CD4-positive, alpha-beta T cell treated with Interleukin-1 beta for 1 hour (primary cell): Measurements from ENCODE around the gene SH3TC1.

Experiments used
- DNase-seq, 2 donors: peaks; one replicate each; pipeline ENCODE4 v3.0.0-alpha.2; 2020 to 2022

Gene SH3TC1

GRCh38 chr4:8233672-8234484 is 34.8 kb downstream of the SH3TC1 start:
- no peak for DNase-seq

GRCh38 chr4:8234715-8235114 is 35.6 kb downstream of the SH3TC1 start:
- DNase-seq, result no peak

- no peak for DNase-seq
Observed at GRCh38 chr4:8235224-8235623, 36.1 kb downstream of the SH3TC1 start.

GRCh38 chr4:8235686-8236085 is 36.6 kb downstream of the SH3TC1 start:
- no peak for DNase-seq

DNA sequence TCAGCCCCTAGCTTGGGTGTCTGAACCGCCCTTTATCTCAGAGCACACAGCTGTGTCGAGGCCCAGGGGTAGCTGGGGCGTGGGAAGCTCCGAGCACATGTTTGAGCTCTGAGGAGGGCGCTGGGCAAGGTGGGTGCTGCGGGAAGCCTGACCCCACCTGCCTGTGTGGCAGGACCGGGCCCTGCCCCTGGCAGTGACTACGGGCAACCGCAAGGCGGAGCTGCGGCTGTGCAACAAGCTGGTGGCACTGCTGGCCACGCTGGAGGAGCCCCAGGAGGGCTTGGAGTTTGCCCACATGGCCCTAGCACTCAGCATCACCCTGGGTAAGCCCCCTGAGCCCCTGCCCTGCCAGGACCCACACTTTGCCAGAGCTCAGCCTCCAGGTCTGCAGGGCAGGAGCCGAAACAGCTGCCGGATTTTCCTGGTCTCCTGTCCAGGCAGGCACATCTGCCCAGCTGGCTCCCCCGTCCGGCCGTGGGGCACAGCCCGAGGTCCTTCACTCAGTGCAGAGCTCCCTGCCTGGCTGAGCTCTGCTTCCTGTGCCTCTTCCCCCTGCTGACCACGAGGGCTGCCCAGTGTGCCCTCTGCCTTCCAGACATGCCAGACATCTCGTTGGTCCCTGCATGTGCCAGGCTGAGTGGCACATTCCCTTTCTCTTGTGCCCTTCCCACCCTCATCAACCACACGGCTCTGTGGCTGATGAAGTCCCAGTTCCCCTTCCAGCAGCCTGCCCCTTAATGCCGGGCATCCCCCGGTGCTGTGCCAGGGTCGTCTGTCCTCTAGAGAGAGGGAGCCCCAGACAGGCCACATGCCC is 37.2 kb downstream of the SH3TC1 start:
- DNase-seq, result no peak

DNA sequence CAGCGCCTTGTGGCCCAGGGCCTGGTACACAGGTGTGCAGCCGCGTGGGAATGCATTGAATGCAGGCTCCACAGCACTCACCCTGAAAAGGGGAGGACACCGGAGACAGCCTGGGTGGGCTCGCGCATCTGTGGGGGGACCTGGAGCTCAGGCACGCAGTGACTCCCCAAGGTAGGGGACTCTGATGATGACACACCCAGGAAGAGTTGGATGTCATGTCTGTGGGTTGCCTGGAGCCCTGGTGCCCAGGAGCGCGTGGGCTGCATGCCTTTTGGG is 37.8 kb downstream of the SH3TC1 start:
- no peak for DNase-seq

DNA sequence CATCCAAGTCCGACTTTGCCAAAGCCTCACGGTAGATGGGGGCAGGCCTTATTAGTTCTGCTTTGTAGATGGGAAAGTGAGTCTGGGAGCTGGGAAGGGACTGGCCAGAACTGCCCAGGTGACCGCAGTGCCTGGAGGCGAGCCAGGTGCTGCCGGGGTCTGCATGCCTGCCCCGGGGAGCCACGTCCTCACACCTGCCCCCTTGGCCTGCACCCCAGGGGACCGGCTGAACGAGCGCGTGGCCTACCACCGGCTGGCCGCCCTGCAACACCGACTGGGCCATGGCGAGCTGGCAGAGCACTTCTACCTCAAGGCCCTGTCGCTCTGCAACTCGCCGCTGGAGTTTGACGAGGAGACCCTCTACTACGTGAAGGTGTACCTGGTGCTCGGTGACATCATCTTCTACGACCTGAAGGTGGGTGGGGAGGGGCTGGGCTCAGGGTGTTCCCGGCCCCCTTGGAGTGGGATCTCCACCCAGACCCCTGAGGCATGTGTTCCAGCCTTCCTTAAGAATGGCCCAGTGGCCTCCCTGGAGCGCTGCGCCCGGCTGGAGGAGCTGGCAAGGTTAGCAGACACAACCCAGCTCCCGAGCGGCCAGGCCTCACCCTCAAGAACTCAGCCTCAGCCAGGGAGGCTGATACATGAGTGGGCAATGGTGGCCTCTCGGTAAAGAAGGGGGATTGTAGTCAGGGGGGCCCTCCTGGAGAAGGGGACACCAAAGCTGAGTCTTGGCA is 38.3 kb downstream of the SH3TC1 start:
- DNase-seq, result no peak

- peak in 1 of 2 donors; percentile 46 for DNase-seq
Observed at GRCh38 chr4:8238036-8238511, 39.0 kb downstream of the SH3TC1 start.

GRCh38 chr4:8238515-8239053 is 39.5 kb downstream of the SH3TC1 start:
- no peak for DNase-seq

DNA sequence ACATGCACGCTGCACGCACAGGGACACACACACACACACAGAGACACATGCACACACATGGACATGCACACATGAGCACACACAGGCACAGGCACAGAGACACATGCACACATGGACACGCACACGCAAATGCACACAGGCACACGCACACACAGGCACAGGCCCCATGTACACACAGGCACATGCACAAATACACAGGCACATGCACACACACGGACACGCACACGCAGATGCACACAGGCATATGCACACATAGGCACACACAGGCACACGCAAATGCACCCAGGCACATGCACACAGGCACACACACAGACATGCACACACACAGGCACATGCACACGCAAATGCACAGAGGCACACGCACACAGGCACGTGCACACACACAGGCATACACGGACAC is 40.1 kb downstream of the SH3TC1 start:
- no peak for DNase-seq

- no peak for DNase-seq
Observed at GRCh38 chr4:8239661-8240060, 40.6 kb downstream of the SH3TC1 start.

DNA sequence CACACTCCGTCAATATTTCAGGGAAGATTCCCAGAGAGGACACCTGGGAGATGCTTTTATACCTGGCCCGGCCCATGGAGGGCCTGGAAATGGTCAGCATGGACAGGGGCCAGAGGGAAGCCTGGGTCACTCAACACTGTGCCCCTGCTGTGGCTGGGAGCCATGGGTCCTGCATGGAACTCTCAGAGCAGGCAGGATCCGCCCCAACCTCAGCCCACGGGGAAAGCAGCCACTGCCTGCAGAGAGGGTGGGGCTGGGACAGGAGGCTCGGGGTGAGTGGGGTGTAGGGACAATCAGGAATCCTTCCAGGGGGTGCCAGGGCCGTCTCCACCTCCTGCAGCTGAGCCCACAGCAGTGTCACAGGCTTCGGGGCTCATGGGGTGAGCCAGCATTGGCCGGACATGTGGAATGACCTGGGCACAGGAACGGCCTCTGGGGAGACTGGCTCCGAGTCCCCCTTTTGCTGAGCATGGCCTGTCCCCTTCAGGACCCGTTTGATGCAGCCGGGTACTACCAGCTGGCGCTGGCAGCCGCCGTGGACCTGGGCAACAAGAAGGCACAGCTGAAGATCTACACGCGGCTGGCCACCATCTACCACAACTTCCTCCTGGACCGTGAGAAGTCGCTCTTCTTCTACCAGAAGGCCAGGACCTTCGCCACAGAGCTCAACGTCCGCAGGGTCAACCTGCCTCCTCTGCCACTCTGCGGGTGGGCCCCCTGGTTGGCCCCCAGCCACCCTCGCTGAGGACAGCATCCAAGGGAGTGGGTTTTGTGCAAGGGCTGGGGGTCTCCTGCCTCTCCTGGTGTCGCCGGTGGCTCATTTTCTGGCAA is 41.3 kb downstream of the SH3TC1 start:
- DNase-seq, result no peak

GRCh38 chr4:8241211-8241779 is 42.2 kb downstream of the SH3TC1 start:
- DNase-seq, result no peak

DNA sequence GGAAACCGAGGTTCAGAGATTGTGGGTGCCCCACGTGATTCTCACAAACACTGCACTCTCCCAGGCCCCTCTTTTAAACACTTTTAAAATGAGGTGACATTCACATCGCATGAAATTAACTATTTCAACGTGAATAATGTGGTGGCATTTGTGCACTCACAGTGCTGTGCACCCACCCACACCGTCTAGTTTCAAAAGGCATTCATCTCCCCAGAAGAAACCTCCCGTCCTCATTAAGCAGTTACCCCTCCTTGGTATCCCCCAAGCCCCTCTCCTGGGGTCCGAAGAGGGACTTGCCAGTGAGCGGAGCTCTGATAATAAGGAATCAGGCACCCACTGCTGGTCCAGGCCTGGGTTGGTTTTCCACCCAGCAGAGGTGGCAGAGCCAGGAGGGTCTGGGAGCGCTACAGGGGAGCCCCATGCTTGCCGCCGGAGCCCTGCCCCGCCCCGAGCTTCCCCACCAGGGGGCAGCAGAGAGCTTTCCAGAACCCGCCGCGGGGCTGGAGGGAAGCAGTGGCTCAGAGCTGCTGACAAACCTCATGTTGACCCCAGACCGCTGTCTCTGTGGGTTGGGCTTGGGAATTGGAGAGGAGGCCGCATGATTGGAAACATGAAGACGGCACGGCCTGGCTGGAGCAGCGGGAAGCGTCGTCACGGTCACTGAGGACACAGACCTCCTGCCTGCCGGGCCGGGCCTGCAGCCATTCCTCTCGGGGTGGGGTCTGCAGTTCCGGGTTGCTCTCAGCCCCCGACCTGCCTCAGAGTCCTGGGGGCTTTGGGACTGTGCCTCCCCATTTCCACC is 43.0 kb downstream of the SH3TC1 start:
- peak; percentile 68 to 70 for DNase-seq

GRCh38 chr4:8242782-8243560 is 43.9 kb downstream of the SH3TC1 start:
- DNase-seq, result no peak

DNA sequence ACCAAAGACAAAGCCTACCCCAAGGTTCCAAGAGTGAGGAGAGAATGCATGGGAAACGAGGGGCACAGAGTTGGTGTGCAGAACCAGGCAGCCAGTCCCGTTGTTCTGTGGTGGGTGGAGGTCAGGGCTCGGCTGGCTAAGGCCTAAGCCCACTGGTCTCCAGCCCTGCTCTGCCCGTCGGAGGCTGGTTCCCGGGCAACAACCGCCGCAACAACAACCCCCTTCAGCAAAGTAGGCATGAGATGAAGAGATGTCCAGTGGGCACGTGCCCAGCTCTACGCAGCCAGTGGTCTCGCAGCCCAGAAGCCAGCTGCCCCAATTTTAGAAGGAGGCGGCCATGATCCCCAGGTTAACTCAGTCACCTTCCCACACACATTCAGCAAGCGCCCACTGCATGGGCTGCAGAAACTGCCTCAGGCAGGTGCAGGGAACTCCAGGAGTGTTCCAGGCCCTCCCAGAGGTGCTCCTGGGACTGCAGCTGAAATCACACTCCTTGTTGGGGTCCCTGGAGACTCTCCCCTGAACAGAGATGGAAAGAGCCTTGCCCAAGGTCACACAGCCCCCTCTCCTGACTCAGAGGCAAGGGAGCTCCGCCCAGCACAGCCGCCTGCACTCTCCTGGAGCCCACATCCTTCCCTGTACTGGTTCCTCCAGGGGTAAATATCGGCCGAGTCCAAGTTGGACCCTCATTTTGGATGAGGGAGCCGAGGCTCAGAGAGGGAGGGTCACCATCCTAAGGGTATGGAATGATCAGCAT is 45.1 kb downstream of the SH3TC1 start:
- no peak for DNase-seq

DNA sequence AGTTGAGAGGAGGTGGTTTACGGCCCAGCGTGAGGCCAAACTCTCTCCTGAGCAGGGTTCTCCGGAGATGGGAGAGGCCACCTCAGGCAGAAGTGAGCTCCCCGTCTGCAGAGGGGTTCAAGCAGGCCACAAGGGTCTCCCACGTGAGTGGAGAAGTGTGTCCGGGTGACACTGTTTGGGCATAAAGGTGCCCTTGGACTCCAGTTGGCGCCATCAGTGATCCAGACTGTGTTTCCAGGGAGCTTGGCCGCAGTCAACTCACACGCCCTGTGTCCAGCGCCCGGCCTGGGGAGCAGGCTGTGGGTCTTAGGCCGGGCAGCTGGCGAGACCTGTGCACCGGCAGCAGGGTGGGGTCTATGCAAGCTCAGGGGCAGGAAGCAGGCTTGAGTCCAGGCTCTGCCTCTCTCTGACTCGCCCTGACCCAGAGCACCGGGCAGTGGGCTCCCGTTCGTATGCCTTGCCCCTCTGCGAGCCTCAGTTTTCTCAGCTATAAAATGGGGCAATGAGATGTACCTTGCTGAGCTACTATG is 45.9 kb downstream of the SH3TC1 start:
- DNase-seq, result no peak

- DNase-seq, result no peak
Observed at GRCh38 chr4:8245884-8246833, 47.1 kb downstream of the SH3TC1 start.
